Activated CD8-positive, alpha-beta memory T cell treated with anti-CD3 and anti-CD28 coated beads, Interleukin-2, amount 10 ng/mL, durations not matched to agents 7 days and 5 days (primary cell): ENCODE data around the gene APBA3. TPM values are rescaled to one million over a fixed set of nuclear protein-coding genes. Genes with fewer than 3 reads are reported as not detected.
A peak's percentile ranks its signal among the peaks of the same experiment; 100 is the strongest.
"Not testable (repeated sequence)": the region's sequence is repeated elsewhere in the genome, so short reads cannot be mapped to it uniquely, and the experiment has no call there.

Source experiments
- ATAC-seq: fragments of 150-1000 bp; cut with Tn5 transposase; one replicate; pipeline ENCODE4 v1.10.0; 2021; ENCODE audit warnings: moderate library complexity
- CTCF ChIA-PET: fragments of 350-600 bp; sonication (Branson Sonifier 250); formaldehyde crosslinking; loops from one replicate; lab custom pipeline; 2021; ENCODE audit warnings: antibody characterized with exemption; lab: Charles Lee
- DNase-seq: peaks from one replicate; pipeline ENCODE4 v3.0.0-alpha.2; 2020
- H3K27ac Mint-ChIP-seq: one replicate; pipeline ENCODE4 v1.8.0; 2021; ENCODE audit warnings: mild to moderate bottlenecking, mixed read lengths
- H3K27me3 Mint-ChIP-seq: one replicate; pipeline ENCODE4 v1.8.0; 2021; ENCODE audit warnings: mixed read lengths
- H3K36me3 Mint-ChIP-seq: one replicate; pipeline ENCODE4 v1.8.0; 2021; ENCODE audit warnings: mild to moderate bottlenecking, mixed read lengths
- H3K4me1 Mint-ChIP-seq: one replicate; pipeline ENCODE4 v1.8.0; 2021; ENCODE audit warnings: mixed read lengths
- H3K4me3 Mint-ChIP-seq: one replicate; pipeline ENCODE4 v1.8.0; 2021; ENCODE audit warnings: mild to moderate bottlenecking, moderate library complexity, mixed read lengths
- H3K9me3 Mint-ChIP-seq: one replicate; pipeline ENCODE4 v1.8.0; 2022; ENCODE audit warnings: low read depth, mixed read lengths
- total RNA-seq, 2 experiments: library from RNA; stranded (reverse); gene quantifications; one replicate each; pipeline ENCODE4 v1.2.3, GENCODE V29; 2021

APBA3 gene
- total RNA-seq, 2 experiments from 2014 or later: 50.3 to 65.5 TPM

- peaks cover 3% of the 10 kb centered on the region for H3K27me3 Mint-ChIP-seq
- no peaks in the 10 kb centered on the region for H3K9me3 Mint-ChIP-seq
- DNase-seq (peak; percentile 100), ATAC-seq (peak; percentile 86)
- peaks cover 6% of the 10 kb centered on the region for H3K36me3 Mint-ChIP-seq
- CTCF ChIA-PET: interaction anchor here (0.7 to 6.9 kb wide), 34 partner anchors 10 to 812 kb away, joined by 3 to 68 read pairs (median 4); partner anchors contain the start of genes DAPK3, EEF2, RAX2 and YJU2
- H3K27ac Mint-ChIP-seq: peak within 1 kb of the TSS; percentile 100
- H3K4me1 Mint-ChIP-seq: peaks cover 41% of the 10 kb centered on the region
- H3K4me3 Mint-ChIP-seq: peak within 1 kb of the TSS; percentile 95
Observed at GRCh38 chr19:3762501-3763459, 1.3 kb upstream of the APBA3 start, which contains the start of gene MRPL54. MRPL54 (plus strand) TSS chr19:3762682; CDS start chr19:3762701, 19 bp downstream.

- peak overlapping the region; percentile 95 for H3K4me3 Mint-ChIP-seq
Observed at GRCh38 chr19:3762130-3762473, 610 bp upstream of the APBA3 start.

GRCh38 chr19:3760871-3761361 is 576 bp downstream of the APBA3 start:
- Mint-ChIP-seq H3K27me3 (peaks cover 3% of the 10 kb centered on the region), H3K4me1 (peaks cover 30% of the 10 kb centered on the region), H3K4me3 (peak overlapping the region; percentile 95), H3K9me3 (no peaks in the 10 kb centered on the region), H3K27ac (peak overlapping the region; percentile 96), H3K36me3 (no peaks in the 10 kb centered on the region)
- peak; percentile 56 for DNase-seq
- no peak for ATAC-seq
- CTCF ChIA-PET: interaction anchor here (0.7 to 6.9 kb wide), 9 partner anchors 28 to 875 kb away, joined by 3 to 68 read pairs (median 7); no protein-coding TSS in a partner anchor

More at GRCh38 chr19:3762130-3762473, 610 bp upstream of the APBA3 start:
- peaks cover 39% of the 10 kb centered on the region for H3K4me1 Mint-ChIP-seq
- DNase-seq: no peak
- H3K27me3 Mint-ChIP-seq: peaks cover 3% of the 10 kb centered on the region
- H3K9me3 Mint-ChIP-seq: no peaks in the 10 kb centered on the region
- H3K27ac Mint-ChIP-seq: peak overlapping the region; percentile 100
- peaks cover 6% of the 10 kb centered on the region for H3K36me3 Mint-ChIP-seq
- CTCF ChIA-PET: interaction anchor here (0.7 to 6.9 kb wide), 31 partner anchors 10 to 811 kb away, joined by 3 to 68 read pairs (median 4); partner anchors contain the start of genes DAPK3, EEF2, RAX2 and YJU2
- no peak for ATAC-seq

- Mint-ChIP-seq H3K4me1 (peaks cover 37% of the 10 kb centered on the region), H3K4me3 (peak overlapping the region; percentile 33), H3K27ac (peak overlapping the region; percentile 40), H3K36me3 (no peaks in the 10 kb centered on the region), H3K9me3 (no peaks in the 10 kb centered on the region), H3K27me3 (peaks cover 3% of the 10 kb centered on the region)
- ATAC-seq (no peak), DNase-seq (no peak)
- CTCF ChIA-PET: interaction anchor here (0.5 to 6.9 kb wide), 6 partner anchors 12 to 93 kb away, joined by 3 to 68 read pairs (median 4); no protein-coding TSS in a partner anchor
Observed at GRCh38 chr19:3759482-3760254, 1.8 kb downstream of the APBA3 start.

GRCh38 chr19:3758297-3758696 is 3.2 kb downstream of the APBA3 start:
- DNase-seq, H3K36me3 Mint-ChIP-seq, H3K9me3 Mint-ChIP-seq, H3K27me3 Mint-ChIP-seq, H3K27ac Mint-ChIP-seq, ATAC-seq, H3K4me3 Mint-ChIP-seq: not testable (repeated sequence)
- H3K4me1 Mint-ChIP-seq: peaks cover 36% of the 10 kb centered on the region
- CTCF ChIA-PET: interaction anchor here (6.9 kb wide), 1 partner anchor 63 kb away, joined by 68 read pairs; no protein-coding TSS in a partner anchor

GRCh38 chr19:3757705-3758104 is 3.8 kb downstream of the APBA3 start:
- CTCF ChIA-PET: interaction anchor here (6.9 kb wide), 1 partner anchor 64 kb away, joined by 68 read pairs; no protein-coding TSS in a partner anchor
- H3K4me1 Mint-ChIP-seq: peaks cover 30% of the 10 kb centered on the region
- not testable (repeated sequence) for H3K27me3 Mint-ChIP-seq, H3K4me3 Mint-ChIP-seq, H3K36me3 Mint-ChIP-seq, DNase-seq, H3K9me3 Mint-ChIP-seq, H3K27ac Mint-ChIP-seq, ATAC-seq

- ATAC-seq: no peak
- Mint-ChIP-seq H3K27ac (no peak overlapping the region), H3K27me3 (no peaks in the 10 kb centered on the region), H3K36me3 (peaks cover 10% of the 10 kb centered on the region), H3K4me1 (peaks cover 9% of the 10 kb centered on the region), H3K4me3 (no peak overlapping the region), H3K9me3 (no peaks in the 10 kb centered on the region)
- CTCF ChIA-PET: no interaction called here
- no peak for DNase-seq
Observed at GRCh38 chr19:3753631-3754410, 7.7 kb downstream of the APBA3 start.

- Mint-ChIP-seq H3K27ac (no peak overlapping the region), H3K27me3 (no peaks in the 10 kb centered on the region), H3K36me3 (peaks cover 10% of the 10 kb centered on the region), H3K4me3 (no peak overlapping the region), H3K9me3 (no peaks in the 10 kb centered on the region), H3K4me1 (peaks cover 8% of the 10 kb centered on the region)
- DNase-seq: no peak
- ATAC-seq: no peak
- CTCF ChIA-PET: interaction anchor here (2.1 kb wide), 1 partner anchor 10 kb away, joined by 5 read pairs; the partner anchor contains the start of gene MRPL54
Observed at GRCh38 chr19:3752492-3752891, 9.0 kb downstream of the APBA3 start.

- no peak for DNase-seq
- Mint-ChIP-seq H3K4me3 (no peak overlapping the region), H3K9me3 (no peaks in the 10 kb centered on the region), H3K36me3 (peaks cover 10% of the 10 kb centered on the region), H3K27me3 (no peaks in the 10 kb centered on the region), H3K4me1 (peaks cover 8% of the 10 kb centered on the region), H3K27ac (no peak overlapping the region)
- ATAC-seq: no peak
- CTCF ChIA-PET: interaction anchor here (2.1 kb wide), 1 partner anchor 11 kb away, joined by 5 read pairs; the partner anchor contains the start of gene MRPL54
Observed at GRCh38 chr19:3751236-3751635, 10.3 kb downstream of the APBA3 start.

- Mint-ChIP-seq H3K27me3 (no peaks in the 10 kb centered on the region), H3K4me1 (peaks cover 4% of the 10 kb centered on the region), H3K36me3 (peaks cover 10% of the 10 kb centered on the region), H3K9me3 (no peaks in the 10 kb centered on the region), H3K27ac (no peak overlapping the region), H3K4me3 (no peak overlapping the region)
- ATAC-seq: no peak
- CTCF ChIA-PET: no interaction called here
- DNase-seq: no peak
Observed at GRCh38 chr19:3750211-3750610, 11.3 kb downstream of the APBA3 start.

GRCh38 chr19:3748965-3749364 is 12.5 kb downstream of the APBA3 start:
- no peak for DNase-seq
- Mint-ChIP-seq H3K4me1 (no peaks in the 10 kb centered on the region), H3K27ac (no peak overlapping the region), H3K9me3 (no peaks in the 10 kb centered on the region), H3K36me3 (peaks cover 10% of the 10 kb centered on the region), H3K4me3 (no peak overlapping the region), H3K27me3 (no peaks in the 10 kb centered on the region)
- no peak for ATAC-seq
- CTCF ChIA-PET: no interaction called here

- no peak for ATAC-seq
- H3K36me3 Mint-ChIP-seq: peaks cover 10% of the 10 kb centered on the region
- H3K4me3 Mint-ChIP-seq: no peak overlapping the region
- DNase-seq: no peak
- no peaks in the 10 kb centered on the region for H3K9me3 Mint-ChIP-seq
- CTCF ChIA-PET: interaction anchor here (0.9 kb wide), 1 partner anchor 16 kb away, joined by 3 read pairs; the partner anchor contains the start of gene MRPL54
- no peaks in the 10 kb centered on the region for H3K4me1 Mint-ChIP-seq
- H3K27me3 Mint-ChIP-seq: no peaks in the 10 kb centered on the region
- H3K27ac Mint-ChIP-seq: no peak overlapping the region
Observed at GRCh38 chr19:3746371-3747056, 15.0 kb downstream of the APBA3 start.
